ENCODE measurements around the gene KATNAL1.

DNA sequence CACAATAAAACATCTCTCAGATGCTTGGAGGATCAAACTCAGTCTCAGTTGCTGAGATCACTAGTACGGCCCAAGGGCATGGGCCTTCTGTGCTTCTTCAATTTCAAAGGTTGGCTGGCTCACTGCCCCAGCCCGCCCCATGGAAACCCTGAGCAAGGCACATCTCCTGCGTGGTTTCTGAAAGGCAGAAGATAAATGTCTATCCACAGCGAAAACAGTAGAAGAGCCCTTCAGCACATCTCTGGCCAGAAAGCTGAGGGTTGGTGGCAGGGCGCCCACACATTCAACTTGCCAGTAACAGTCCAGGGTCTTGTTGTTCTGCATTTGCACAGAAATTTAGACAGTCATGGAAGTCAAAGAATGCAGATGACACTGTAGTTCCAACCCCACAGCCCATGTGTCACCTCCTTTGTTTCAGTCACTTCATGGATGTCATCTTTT is 24.0 kb upstream of the KATNAL1 start:
- TF ChIP-seq, protein P1, sequence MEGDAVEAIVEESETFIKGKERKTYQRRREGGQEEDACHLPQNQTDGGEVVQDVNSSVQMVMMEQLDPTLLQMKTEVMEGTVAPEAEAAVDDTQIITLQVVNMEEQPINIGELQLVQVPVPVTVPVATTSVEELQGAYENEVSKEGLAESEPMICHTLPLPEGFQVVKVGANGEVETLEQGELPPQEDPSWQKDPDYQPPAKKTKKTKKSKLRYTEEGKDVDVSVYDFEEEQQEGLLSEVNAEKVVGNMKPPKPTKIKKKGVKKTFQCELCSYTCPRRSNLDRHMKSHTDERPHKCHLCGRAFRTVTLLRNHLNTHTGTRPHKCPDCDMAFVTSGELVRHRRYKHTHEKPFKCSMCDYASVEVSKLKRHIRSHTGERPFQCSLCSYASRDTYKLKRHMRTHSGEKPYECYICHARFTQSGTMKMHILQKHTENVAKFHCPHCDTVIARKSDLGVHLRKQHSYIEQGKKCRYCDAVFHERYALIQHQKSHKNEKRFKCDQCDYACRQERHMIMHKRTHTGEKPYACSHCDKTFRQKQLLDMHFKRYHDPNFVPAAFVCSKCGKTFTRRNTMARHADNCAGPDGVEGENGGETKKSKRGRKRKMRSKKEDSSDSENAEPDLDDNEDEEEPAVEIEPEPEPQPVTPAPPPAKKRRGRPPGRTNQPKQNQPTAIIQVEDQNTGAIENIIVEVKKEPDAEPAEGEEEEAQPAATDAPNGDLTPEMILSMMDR (IDR thresholded peaks at IDR 0.05) = no peak
- TF ChIP-seq POLR2A (IDR thresholded peaks at IDR 0.05) = no peak
